HUES64 (cell line): ENCODE data around the gene FBXO21.

Experiments
- H3K27ac ChIP-seq: 2 replicates; pipeline ENCODE4 v1.7.0; 2013; ENCODE audit warnings: low read depth, low read length, inconsistent platforms
- H3K27me3 ChIP-seq: 2 replicates; pipeline ENCODE4 v1.6.1; 2013; ENCODE audit warnings: mild to moderate bottlenecking, low read length; ENCODE audit not compliant: insufficient read depth
- H3K36me3 ChIP-seq: 2 replicates; pipeline ENCODE4 v1.6.1; 2013; ENCODE audit warnings: mild to moderate bottlenecking, low read length; ENCODE audit not compliant: insufficient read depth
- H3K4me1 ChIP-seq: 2 replicates; pipeline ENCODE4 v1.6.1; 2013; ENCODE audit warnings: mild to moderate bottlenecking, low read length, moderate library complexity; ENCODE audit not compliant: insufficient read depth
- H3K4me3 ChIP-seq: 2 replicates; pipeline ENCODE4 v1.5.1; 2013; ENCODE audit warnings: mild to moderate bottlenecking, low read length, moderate library complexity
- H3K9ac ChIP-seq: 2 replicates; pipeline ENCODE4 v1.6.1; 2013; ENCODE audit warnings: mild to moderate bottlenecking, low read depth, low read length
- H3K9me3 ChIP-seq: 2 replicates; pipeline ENCODE4 v1.6.1; 2013; ENCODE audit warnings: low read depth, low read length; ENCODE audit not compliant: insufficient read depth
- WGBS: fragments of 150-250, 120-280 bp; methylation state at CpG from one replicate; pipeline ENCODE4 v1.1.7; 2013; ENCODE audit warnings: missing lambda C conversion rate; 5-methylcytosine and 5-hydroxymethylcytosine counted together

Gene FBXO21

DNA sequence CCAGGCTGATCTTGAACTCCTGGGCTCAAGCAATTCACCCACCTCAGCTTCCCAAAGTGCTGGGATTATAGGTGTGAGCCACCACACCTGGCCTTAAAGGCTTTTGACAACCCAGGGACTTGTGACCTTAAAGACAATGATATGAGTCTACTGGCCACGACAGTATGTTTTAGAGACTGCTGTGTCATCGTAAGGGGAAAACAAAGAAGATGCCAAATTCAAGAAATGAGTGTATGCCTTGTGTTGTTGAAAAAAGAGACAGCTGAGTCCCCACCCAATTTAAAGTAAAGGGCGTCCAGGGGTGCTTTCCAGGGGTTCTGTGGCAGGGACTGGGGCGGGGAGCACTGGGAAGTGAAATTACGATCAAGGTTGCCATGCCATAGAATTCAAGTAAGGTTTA lies 26.4 kb upstream of the FBXO21 start:
- Histone ChIP-seq H3K4me3 (no peak overlapping the region), H3K4me1 (no peaks in the 10 kb centered on the region), H3K27me3 (no peaks in the 10 kb centered on the region), H3K27ac (no peak overlapping the region), H3K9ac (no peak overlapping the region), H3K9me3 (no peaks in the 10 kb centered on the region), H3K36me3 (no peaks in the 10 kb centered on the region)
- 91% methylated on average over 5 of the region's 5 CpGs for WGBS

DNA sequence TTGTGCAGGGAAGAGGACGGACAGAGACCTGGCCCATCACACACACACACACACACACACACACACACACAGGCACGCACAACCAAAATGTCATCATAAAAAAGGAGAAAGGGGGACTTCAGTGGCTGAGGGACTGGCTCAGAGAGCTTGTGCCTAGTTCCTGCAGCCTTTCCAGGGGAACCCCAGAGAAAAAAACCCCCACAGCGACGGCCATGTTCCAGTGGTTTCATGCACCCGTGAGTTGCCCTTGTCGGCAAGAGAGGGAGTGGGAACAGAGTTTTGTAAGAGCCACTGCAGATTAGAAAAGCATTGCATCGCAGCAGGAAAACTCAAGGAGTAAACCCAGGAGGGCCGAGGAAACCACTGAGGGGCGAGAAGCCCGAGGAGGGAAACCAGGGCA lies 24.5 kb upstream of the FBXO21 start:
- H3K4me1 ChIP-seq = no peaks in the 10 kb centered on the region
- no peak overlapping the region for H3K9ac ChIP-seq
- H3K36me3 ChIP-seq = no peaks in the 10 kb centered on the region
- no peaks in the 10 kb centered on the region for H3K27me3 ChIP-seq
- H3K9me3 ChIP-seq = no peaks in the 10 kb centered on the region
- no peak overlapping the region for H3K27ac ChIP-seq
- WGBS = 82% methylated on average over 9 of the region's 10 CpGs
- H3K4me3 ChIP-seq = no peak overlapping the region

DNA sequence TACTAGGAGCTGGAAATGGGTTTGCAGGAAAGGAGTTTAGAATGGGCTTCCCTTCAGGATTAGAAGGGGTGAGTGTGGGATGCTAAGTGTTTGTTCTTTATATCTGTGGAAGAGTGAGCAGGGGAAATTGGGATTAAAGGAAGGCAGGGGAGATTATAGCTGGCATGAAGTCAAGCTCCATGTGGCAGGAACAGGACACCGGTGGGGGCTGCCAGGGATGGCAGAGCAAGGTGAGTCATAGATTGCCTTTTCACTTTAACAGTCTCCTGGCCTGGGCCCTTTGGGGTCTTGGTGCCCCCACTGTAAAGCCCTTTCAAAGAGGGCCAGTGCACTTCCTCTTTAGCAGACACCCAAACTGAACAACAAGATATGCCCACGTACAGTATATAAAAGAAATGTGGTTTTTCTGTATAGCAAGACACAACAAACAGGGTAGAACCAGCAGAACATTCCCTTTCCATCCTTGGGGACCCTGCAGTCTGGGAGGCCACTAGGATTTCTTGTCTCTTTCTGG lies 23.1 kb upstream of the FBXO21 start:
- Histone ChIP-seq H3K4me3 (no peak overlapping the region), H3K36me3 (no peaks in the 10 kb centered on the region), H3K4me1 (0 out of 2 replicates have a peak, but pooled peaks cover 1% of the 10 kb centered on the region), H3K27me3 (no peaks in the 10 kb centered on the region), H3K9ac (no peak overlapping the region), H3K27ac (no peak overlapping the region), H3K9me3 (no peaks in the 10 kb centered on the region)
- WGBS = 46% methylated on average over 1 of the region's 2 CpGs

DNA sequence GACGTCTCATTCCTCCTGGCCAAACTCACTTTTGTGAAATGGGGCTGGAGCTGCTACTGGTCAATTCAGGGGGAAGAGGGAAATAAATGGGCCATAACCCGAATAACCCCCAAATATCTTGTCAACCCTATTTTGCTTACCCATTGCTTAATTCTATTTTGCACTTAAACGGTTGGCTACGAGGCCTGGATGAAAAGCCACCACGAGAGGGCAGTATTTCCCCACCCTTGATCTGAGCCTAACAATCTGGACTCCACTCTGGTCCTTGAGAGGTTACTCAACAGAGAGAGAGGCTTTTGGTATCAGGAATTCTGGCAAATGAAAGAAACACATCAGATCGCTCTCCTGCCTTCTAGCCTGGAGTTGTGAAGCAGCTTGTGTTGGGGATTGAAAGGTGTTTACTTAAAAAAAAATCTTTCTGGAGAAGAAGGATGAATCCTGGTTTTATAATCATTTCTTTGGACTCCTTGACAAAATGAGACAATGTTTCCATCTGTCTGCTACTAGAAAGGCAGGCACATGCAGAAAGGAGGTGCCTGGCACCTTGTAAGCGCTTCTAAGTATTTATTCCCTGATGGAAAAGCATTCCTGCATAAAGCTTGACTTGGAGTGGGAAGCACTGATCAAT lies 22.4 kb upstream of the FBXO21 start:
- H3K4me3 ChIP-seq = no peak overlapping the region
- H3K9me3 ChIP-seq = no peaks in the 10 kb centered on the region
- H3K36me3 ChIP-seq = no peaks in the 10 kb centered on the region
- H3K27ac ChIP-seq = no peak overlapping the region
- no peak overlapping the region for H3K9ac ChIP-seq
- WGBS = 26% methylated on average over 7 of the region's 7 CpGs
- 0 out of 2 replicates have a peak, but pooled peaks cover 3% of the 10 kb centered on the region for H3K4me1 ChIP-seq
- no peaks in the 10 kb centered on the region for H3K27me3 ChIP-seq

DNA sequence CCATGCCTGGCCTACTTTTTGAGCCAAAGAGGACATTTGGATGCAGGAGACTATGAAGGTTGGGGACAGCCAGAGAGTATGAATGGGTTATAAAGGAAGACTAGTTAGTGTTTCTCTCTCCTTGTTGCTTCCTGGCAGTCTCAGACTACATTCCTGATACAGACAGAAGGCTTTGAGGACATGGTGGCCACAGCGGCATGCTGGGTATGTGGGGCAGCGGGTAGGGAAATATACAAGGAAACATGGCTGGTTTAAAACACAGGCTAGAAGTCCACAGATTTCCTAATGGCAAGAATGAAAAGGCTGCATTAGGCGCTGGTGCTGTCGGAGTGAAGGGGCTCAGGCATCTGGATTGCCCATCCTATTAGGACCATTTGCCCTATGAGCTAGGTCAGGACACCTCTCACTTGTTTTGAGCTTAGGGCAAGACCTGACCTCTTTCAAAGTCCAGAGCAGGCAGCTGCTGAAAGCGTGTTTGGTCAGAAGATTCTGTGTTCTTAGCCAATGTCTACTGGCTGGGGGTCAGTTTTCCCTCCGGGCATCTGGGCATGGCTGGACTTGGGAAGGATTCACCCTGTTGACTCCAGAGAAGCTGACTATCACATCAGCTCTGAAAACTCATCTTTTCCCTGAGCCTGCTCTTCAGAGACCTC lies 20.1 kb upstream of the FBXO21 start:
- Histone ChIP-seq H3K4me3 (no peak overlapping the region), H3K27ac (no peak overlapping the region), H3K36me3 (no peaks in the 10 kb centered on the region), H3K9ac (no peak overlapping the region), H3K27me3 (no peaks in the 10 kb centered on the region), H3K4me1 (0 out of 2 replicates have a peak, but pooled peaks cover 3% of the 10 kb centered on the region), H3K9me3 (no peaks in the 10 kb centered on the region)
- WGBS = 90% methylated on average over 6 of the region's 6 CpGs

DNA sequence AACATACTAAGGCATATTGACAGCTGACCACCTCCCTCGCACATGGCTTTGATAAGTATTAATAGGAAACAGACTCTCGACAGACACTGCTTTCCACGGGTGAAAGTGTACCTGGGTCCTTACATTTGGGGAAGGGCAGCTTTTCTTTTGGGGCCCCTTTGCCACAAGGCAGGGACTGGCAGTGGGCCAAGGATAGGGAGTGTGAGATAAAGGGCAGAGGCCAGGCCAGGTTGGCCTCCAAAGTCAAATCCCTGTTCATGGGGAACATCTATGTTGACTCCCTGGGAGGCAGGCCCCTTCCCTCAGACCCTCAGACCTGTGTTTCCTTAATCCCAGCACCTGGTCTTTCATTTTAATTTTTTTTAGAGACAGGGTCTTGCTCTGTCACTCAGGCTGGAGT lies 19.4 kb upstream of the FBXO21 start:
- H3K9ac ChIP-seq = no peak overlapping the region
- no peaks in the 10 kb centered on the region for H3K9me3 ChIP-seq
- no peaks in the 10 kb centered on the region for H3K36me3 ChIP-seq
- no peak overlapping the region for H3K4me3 ChIP-seq
- no peaks in the 10 kb centered on the region for H3K27me3 ChIP-seq
- WGBS = 94% methylated on average over 3 of the region's 3 CpGs
- 0 out of 2 replicates have a peak, but pooled peaks cover 3% of the 10 kb centered on the region for H3K4me1 ChIP-seq
- no peak overlapping the region for H3K27ac ChIP-seq

DNA sequence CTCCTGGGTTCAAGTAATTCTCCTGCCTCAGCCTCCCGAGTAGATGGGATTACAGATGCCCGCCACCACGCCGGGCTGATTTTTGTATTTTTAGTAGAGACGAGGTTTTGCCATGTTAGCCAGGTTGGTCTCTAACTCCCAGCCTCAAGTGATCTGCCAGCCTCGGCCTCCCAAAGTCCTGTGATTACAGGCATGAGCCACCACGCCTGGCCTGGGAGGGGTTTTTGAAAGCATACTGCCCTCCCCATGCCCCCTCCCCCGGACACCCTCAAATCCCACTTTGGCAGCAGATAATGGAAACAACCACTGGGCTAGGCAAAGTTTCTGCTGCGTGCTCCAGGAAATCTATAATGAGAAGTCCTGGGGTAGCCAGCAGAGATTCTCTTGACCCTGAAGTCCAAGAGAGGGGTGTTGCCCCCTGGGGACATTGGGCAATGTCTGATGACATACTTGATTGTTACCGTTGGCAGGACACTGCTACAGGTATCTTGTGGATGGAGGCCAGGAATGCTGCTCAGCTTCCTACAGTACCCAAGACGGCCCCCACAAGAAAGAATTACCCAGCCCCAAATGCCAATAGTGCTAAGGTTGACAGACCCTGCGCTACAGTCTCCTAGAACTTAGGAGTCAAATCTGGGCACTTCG lies 18.7 kb upstream of the FBXO21 start:
- 91% methylated on average over 13 of the region's 13 CpGs for WGBS

DNA sequence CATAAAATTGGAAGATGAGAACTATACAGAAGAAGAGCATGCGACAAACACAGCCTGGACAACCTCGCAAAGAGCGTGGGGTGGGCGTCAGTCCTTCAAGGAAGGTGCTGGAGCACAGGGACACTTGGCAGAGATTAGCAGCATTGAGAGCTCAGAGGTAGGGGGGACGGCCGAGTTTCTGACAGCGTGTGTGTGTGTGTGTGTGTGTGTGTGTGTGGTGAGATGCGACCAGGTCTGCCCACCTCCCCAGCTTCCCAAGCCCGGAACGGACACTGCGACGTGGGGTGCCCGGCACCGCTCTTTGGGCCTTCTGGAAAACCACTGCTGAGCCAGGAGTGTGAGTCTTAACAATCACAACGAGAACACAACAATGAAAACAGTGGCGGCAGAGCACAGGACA lies 17.9 kb upstream of the FBXO21 start:
- Histone ChIP-seq H3K9me3 (no peaks in the 10 kb centered on the region), H3K27me3 (no peaks in the 10 kb centered on the region), H3K36me3 (no peaks in the 10 kb centered on the region), H3K4me1 (0 out of 2 replicates have a peak, but pooled peaks cover 3% of the 10 kb centered on the region), H3K9ac (no peak overlapping the region), H3K4me3 (no peak overlapping the region), H3K27ac (no peak overlapping the region)
- 82% methylated on average over 16 of the region's 16 CpGs for WGBS

More for the DNA sequence above, 18.7 kb upstream of the FBXO21 start:
- H3K4me1 ChIP-seq = 0 out of 2 replicates have a peak, but pooled peaks cover 3% of the 10 kb centered on the region
- H3K36me3 ChIP-seq = no peaks in the 10 kb centered on the region
- H3K4me3 ChIP-seq = no peak overlapping the region
- H3K27me3 ChIP-seq = no peaks in the 10 kb centered on the region
- no peaks in the 10 kb centered on the region for H3K9me3 ChIP-seq
- H3K9ac ChIP-seq = no peak overlapping the region
- no peak overlapping the region for H3K27ac ChIP-seq

DNA sequence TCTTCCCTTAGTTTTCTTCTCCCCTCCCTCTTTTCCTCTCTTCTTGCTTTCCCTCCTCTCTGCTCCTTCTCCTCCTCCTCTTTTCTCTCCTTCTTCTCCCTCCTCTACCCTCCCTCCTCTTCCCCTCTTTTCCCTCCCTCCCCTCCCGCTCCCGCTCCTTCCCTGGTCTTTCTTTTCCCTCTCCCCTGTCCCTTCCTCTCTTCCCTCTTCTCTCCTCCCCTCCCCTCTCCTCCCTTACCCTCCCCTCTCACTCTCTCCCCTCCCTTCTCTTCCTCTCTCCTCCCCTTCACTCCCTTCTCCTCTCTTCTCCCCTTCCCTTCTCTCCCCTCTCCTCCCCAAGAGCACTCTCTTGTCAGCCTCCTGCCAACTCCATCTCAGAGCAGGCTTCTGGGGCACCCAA lies 17.4 kb upstream of the FBXO21 start:
- Histone ChIP-seq H3K4me3 (no peak overlapping the region), H3K36me3 (no peaks in the 10 kb centered on the region)
- WGBS = 44% methylated on average over 2 of the region's 2 CpGs

DNA sequence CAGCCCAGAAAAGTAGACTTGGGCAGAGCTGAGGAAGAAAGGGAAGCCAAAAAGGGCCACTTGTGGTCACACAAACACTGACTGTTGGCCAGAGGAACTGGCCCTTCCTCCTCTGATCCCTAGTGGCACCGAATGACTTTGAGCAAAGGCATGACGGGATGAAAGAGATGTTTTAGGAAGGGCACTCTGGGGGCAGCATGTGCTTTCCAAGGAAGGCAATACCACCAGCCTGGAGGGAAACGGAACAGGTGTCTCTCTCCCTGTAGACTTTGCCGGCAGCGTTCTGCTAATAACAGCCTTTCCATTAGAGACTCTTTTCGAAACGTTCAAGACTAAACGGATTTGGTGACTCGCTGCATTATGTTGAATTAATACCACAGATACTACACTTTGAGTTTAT lies 12.3 kb upstream of the FBXO21 start:
- H3K4me1 ChIP-seq = no peaks in the 10 kb centered on the region
- H3K9me3 ChIP-seq = 0 out of 2 replicates have a peak, but pooled peaks cover 3% of the 10 kb centered on the region
- H3K9ac ChIP-seq = no peak overlapping the region
- H3K36me3 ChIP-seq = no peaks in the 10 kb centered on the region
- H3K27ac ChIP-seq = no peak overlapping the region
- WGBS = 93% methylated on average over 9 of the region's 9 CpGs
- H3K4me3 ChIP-seq = no peak overlapping the region
- no peaks in the 10 kb centered on the region for H3K27me3 ChIP-seq

More for the DNA sequence above, 17.4 kb upstream of the FBXO21 start:
- Histone ChIP-seq H3K4me1 (0 out of 2 replicates have a peak, but pooled peaks cover 3% of the 10 kb centered on the region), H3K9ac (no peak overlapping the region), H3K27me3 (no peaks in the 10 kb centered on the region), H3K9me3 (no peaks in the 10 kb centered on the region), H3K27ac (no peak overlapping the region)

DNA sequence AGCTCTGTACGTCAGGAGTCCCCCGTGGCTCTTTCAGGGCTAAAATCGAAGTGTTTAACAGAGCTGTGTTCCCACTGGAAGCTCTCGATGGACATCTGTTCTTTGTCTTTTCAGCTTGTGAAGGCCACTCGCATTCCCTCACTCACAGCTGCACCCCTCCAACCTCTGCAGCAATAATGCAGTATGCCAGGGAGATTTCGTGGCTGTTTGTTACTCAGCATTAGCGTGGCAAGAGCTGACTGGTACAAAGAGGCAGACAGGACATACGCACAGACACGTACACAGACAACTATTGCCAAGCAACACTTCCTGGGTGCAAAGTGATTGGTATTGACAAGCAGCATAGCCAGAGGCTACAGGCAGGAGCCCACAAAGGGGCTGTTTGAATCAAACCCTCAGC lies 11.8 kb upstream of the FBXO21 start:
- H3K9ac ChIP-seq = no peak overlapping the region
- H3K9me3 ChIP-seq = 0 out of 2 replicates have a peak, but pooled peaks cover 3% of the 10 kb centered on the region
- no peaks in the 10 kb centered on the region for H3K4me1 ChIP-seq
- no peak overlapping the region for H3K4me3 ChIP-seq
- H3K27me3 ChIP-seq = no peaks in the 10 kb centered on the region
- H3K36me3 ChIP-seq = no peaks in the 10 kb centered on the region
- 96% methylated on average over 9 of the region's 9 CpGs for WGBS
- H3K27ac ChIP-seq = no peak overlapping the region
